K562 (cell line): Measurements from ENCODE around the gene TMEM217. TPM values are rescaled to one million over a fixed set of nuclear protein-coding genes. Genes with fewer than 3 reads are reported as not detected.

ENCODE experiments used
- ARHGAP35 ChIP-seq: fragments of 450-650 bp; IDR thresholded peaks from 2 replicates; pipeline ENCODE4 v1.6.1; 2018; ENCODE audit not compliant: partially characterized antibody
- CBX5 ChIP-seq: IDR thresholded peaks from 2 replicates; pipeline ENCODE4 v1.6.1; 2014; ENCODE audit warnings: low read depth, borderline replicate concordance
- CCAR2 ChIP-seq: fragments of 200-400 bp; formaldehyde crosslinking; IDR thresholded peaks from 2 replicates; pipeline ENCODE4 v1.6.1; 2017; ENCODE audit warnings: mild to moderate bottlenecking, low read depth, low read length
- CLOCK ChIP-seq: fragments of 250-450 bp; sonication (Bioruptor Pico); IDR thresholded peaks from 2 replicates; pipeline ENCODE4 v1.4.0; 2020; ENCODE audit warnings: mild to moderate bottlenecking, moderate library complexity, borderline replicate concordance
- E4F1 ChIP-seq: fragments of 250-450 bp; sonication (Bioruptor Pico); IDR thresholded peaks from 2 replicates; pipeline ENCODE4 v1.5.0; 2021; ENCODE audit warnings: mild to moderate bottlenecking, borderline replicate concordance
- ESRRB ChIP-seq: fragments of 250-450 bp; sonication (Bioruptor Pico); IDR thresholded peaks from 2 replicates; pipeline ENCODE4 v1.5.0; 2020; ENCODE audit warnings: mild to moderate bottlenecking, moderate library complexity, borderline replicate concordance
- HLTF ChIP-seq: fragments of 450-650 bp; IDR thresholded peaks from 2 replicates; pipeline ENCODE4 v1.6.1; 2016
- HMGN3 ChIP-seq: IDR thresholded peaks from 2 replicates; pipeline ENCODE4 v1.6.1; 2011; ENCODE audit warnings: borderline replicate concordance, low read depth, mild to moderate bottlenecking, mixed read lengths, low read length; ENCODE audit not compliant: insufficient read length; ENCODE audit errors: extremely low read depth
- HNRNPUL1 ChIP-seq: fragments of 200-400 bp; formaldehyde crosslinking; IDR thresholded peaks from 2 replicates; pipeline ENCODE4 v1.6.1; 2017; ENCODE audit warnings: low read length
- KDM2B ChIP-seq: fragments of 250-450 bp; sonication (Bioruptor Pico); IDR thresholded peaks from 2 replicates; pipeline ENCODE4 v1.8.0; 2021; ENCODE audit warnings: mild to moderate bottlenecking, moderate library complexity
- RBBP5 ChIP-seq: fragments of 200-600 bp; sonication (generic); IDR thresholded peaks from 2 replicates; pipeline ENCODE4 v1.6.1; 2012; ENCODE audit warnings: borderline replicate concordance, mild to moderate bottlenecking, low read length, control low read depth, inconsistent platforms; ENCODE audit not compliant: insufficient read depth, poor library complexity, severe bottlenecking
- RBM39 ChIP-seq: fragments of 200-400 bp; formaldehyde crosslinking; optimal IDR thresholded peaks from 2 replicates; pipeline ENCODE3; 2018; ENCODE audit warnings: low read depth, low read length
- SIN3B ChIP-seq: fragments of 450-650 bp; IDR thresholded peaks from 2 replicates; pipeline ENCODE4 v1.6.1; 2017; ENCODE audit warnings: low read depth, mild to moderate bottlenecking, moderate library complexity
- SIRT6 ChIP-seq: IDR thresholded peaks from one replicate; pipeline ENCODE4 v1.6.1; 2012; ENCODE audit warnings: low read depth, mild to moderate bottlenecking, control low read depth, inconsistent platforms, low read length, moderate library complexity
- TAF7 ChIP-seq: fragments of 450-650 bp; IDR thresholded peaks from 2 replicates; pipeline ENCODE4 v1.6.1; 2016; ENCODE audit warnings: missing genetic modification characterization, missing compliant biosample characterization
- TCF15 ChIP-seq: fragments of 250-450 bp; sonication (Bioruptor Pico); IDR thresholded peaks from 2 replicates; pipeline ENCODE4 v1.8.0; 2022; ENCODE audit warnings: moderate library complexity, mild to moderate bottlenecking, inconsistent platforms
- THRA ChIP-seq: fragments of 450-650 bp; IDR thresholded peaks from 2 replicates; pipeline ENCODE4 v1.6.1; 2017; ENCODE audit warnings: mild to moderate bottlenecking, moderate library complexity
- ZBTB34 ChIP-seq: fragments of 250-450 bp; sonication (Bioruptor Pico); IDR thresholded peaks from 2 replicates; pipeline ENCODE4 v1.8.0; 2021; ENCODE audit warnings: mild to moderate bottlenecking, moderate library complexity
- ZNF12 ChIP-seq: sonication (generic); formaldehyde crosslinking; IDR thresholded peaks from 2 replicates; pipeline ENCODE4 v1.4.0; 2020; ENCODE audit warnings: mild to moderate bottlenecking, missing genetic modification reagents
- ZNF232 ChIP-seq: sonication (generic); formaldehyde crosslinking; IDR thresholded peaks from 2 replicates; pipeline ENCODE4 v1.8.0; 2022; ENCODE audit warnings: mild to moderate bottlenecking, missing genetic modification reagents
- polyA plus RNA-seq, 8 experiments: library from polyadenylated mRNA; depleted of rRNA in 4 of 8; stranded (reverse) in 5 of 8; unstranded in 3 of 8; fragments of >200 nt; fragmentation: Nextera tagmentation in 2 of 8; fragmentation: Illumina TruSeq in 1 of 8; extraction: Ambion mirVana in 2 of 8; extraction: Trizol in 1 of 8; gene quantifications; 2 replicates each; pipeline versions ENCODE4 v1.2.1 to v1.2.3, GENCODE V29; 2011 to 2014; ENCODE audit warnings: inconsistent platforms in 1 of 8, missing spikeins in 1 of 8
- total RNA-seq, 7 experiments: library from RNA; depleted of rRNA in 6 of 7; stranded (reverse); fragments of >200 nt in 6 of 7; fragmentation: Illumina TruSeq in 2 of 7; extraction: Trizol in 2 of 7; gene quantifications; 2 replicates each; pipeline versions ENCODE4 v1.2.1 to v1.2.3, GENCODE V29; 2011 to 2021; ENCODE audit warnings: low replicate concordance in 1 of 7

The TMEM217 gene
- total and polyA plus RNA-seq, 9 of the 15 experiments (the other 6 are each of a cell fraction or from before 2014, with no cell fraction given): 1.3 to 8.0 (median 1.9) TPM

- TF ChIP-seq E4F1 (no peak), HNRNPUL1 (no peak), SIRT6 (no peak), ARHGAP35 (no peak), SIN3B (no peak), CLOCK (0 out of 2 replicates have a peak, but pooled peaks have one; percentile 23), THRA (no peak), RBBP5 (no peak), TCF15 (no peak), CBX5 (no peak), ZNF12 (CRISPR knock-in tag) (no peak), CCAR2 (no peak), RBM39 (no peak), HMGN3 (no peak), TAF7 (tag) (peak; percentile 34; the same call in 1 of the 2 replicates), KDM2B (CRISPR knock-in tag) (0 out of 2 replicates have a peak, but pooled peaks have one; percentile 42), ZBTB34 (CRISPR knock-in tag) (no peak), HLTF (no peak), ZNF232 (no peak), ESRRB (CRISPR knock-in tag) (no peak)
Observed at GRCh38 chr6:37242429-37243052, 15.4 kb downstream of the TMEM217 start (continued).
